Superior temporal gyrus (tissue), 1 donor: ENCODE measurements around the gene OSBPL10.
"Not testable (repeated sequence)": the region's sequence is repeated elsewhere in the genome, so short reads cannot be mapped to it uniquely, and the experiment has no call there.

Experiments
- DNase-seq: peaks from one replicate; pipeline ENCODE4 v3.0.0-alpha.2; 2016; ENCODE audit errors: extremely low spot score

The OSBPL10 gene

DNA sequence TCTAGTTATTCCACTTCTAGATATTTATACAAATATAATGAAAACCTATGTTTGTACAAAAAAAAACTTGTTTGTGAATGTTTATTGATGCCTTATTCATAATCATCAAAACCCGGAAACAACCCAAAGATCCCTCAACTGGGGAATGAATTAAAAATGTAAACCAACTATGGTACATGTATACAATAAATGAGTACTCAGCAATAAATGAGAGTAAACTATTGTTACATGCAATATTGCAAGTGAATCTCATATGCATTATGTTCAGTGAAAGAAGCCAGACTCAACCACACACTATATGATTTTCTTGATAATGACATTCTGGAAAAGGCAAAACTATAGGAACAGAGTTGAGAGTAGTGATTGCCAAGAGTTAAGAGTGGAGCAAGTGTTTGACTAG lies 12.8 kb upstream of the OSBPL10 start:
- DNase-seq = no peak

- DNase-seq = not testable (repeated sequence)
Observed at GRCh38 chr3:31992995-31993394, 11.9 kb upstream of the OSBPL10 start.

DNA sequence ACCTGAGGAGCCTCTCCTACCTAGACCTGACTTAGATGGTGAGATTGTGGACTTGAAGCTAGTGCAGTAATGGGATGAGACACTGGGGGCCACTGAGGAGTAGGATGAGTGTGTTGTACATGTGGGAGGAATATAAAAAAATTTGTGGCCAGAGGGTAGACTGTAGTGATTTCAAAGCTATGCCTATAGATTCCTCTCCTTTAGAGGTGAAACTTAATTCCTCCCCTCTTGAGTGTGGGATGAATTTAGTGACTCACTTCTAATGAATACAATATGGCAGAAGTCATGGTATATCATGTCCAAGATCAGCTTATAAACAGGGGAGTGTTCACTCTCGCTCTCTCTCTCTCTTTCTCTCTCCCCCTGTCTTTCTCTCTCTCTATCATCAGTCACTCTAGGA lies 7.2 kb upstream of the OSBPL10 start:
- no peak for DNase-seq

DNA sequence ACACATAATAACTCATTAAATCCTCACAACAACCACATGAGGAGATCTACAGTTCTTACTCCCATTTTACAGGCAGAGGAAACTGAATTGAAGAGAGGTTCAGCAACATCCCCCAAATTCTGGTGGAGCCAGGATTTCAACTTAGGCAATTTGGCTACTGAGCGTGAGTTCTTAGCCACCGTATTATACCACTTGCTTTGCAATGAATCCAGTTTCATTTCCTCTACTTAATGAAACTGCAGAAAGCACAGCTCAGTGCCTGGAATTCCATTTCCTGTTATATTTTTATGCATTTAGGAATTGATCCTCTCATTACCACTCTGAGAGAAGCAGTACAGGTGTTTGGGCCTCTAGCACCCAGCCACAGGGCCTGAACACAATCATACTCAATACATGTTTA lies 4.8 kb upstream of the OSBPL10 start:
- DNase-seq = no peak

- no peak for DNase-seq
Observed at GRCh38 chr3:31984321-31984720, 3.3 kb upstream of the OSBPL10 start.

DNA sequence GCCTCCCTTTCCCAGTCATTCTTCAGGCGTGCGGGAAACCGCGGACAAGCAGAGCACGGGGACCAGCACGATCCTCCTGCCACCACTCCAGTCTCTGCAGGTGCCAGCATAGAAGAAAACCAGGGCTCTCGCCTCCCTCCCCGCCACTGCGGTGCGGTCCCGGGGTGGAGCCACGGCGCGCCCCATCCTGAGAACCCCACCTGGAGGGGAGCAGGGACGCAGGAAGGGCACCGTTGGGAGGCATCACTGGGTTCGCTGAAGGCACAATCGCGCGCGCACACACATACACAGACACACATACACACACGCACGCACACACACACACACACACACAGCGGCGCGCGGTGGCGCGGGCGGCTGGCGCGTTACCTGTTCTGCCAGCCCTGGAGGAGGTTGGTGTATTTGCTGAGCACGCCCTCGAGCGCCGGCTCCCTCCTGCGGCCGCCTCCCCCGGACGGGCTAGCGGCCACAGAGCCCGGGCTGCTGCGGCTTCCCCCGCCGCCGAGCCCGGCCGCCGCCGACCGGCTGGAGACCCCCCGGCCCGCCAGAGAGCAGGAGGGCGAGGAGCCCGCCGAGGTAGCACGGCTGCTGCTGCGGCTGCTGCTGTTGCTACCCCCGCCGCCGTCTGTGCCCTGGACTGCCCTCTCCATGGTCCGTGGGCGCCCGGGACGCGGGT lies 394 bp downstream of the OSBPL10 start:
- DNase-seq = no peak

DNA sequence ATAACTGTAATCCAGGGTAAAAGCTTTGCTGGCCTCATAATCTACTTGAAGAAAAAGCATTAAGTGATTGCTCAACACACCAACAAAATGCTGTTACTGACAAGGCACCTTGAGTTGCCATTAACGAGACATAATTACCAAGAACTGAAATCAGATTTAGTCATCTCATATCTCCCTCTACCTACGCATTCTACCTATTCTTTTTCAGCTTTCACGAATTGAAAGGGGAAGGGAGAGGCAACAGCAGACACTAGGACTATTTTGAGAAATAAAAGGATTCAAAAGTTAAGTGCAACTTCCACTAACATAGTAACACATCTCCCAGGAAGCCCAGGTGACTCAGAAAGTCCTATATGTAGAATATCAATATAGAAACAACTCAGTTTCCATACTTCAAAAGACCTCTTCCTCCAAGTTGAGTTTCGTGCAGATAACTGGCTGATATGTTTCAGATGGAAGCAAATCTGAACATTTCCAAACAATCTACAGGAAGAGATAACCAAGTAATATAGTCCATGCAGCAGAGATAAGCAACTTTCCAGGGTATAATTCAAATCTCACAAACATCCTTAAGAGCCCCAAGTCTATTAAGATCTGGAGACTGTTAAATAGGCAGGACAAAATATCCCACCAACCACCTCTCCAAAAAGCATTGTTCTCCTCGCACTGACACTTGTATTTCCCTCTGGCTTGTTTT lies 1.9 kb downstream of the OSBPL10 start:
- no peak for DNase-seq

GRCh38 chr3:31978553-31978952 lies 2.5 kb downstream of the OSBPL10 start:
- no peak for DNase-seq

- DNase-seq = no peak
Observed at GRCh38 chr3:31977736-31978135, 3.3 kb downstream of the OSBPL10 start.

GRCh38 chr3:31976302-31976701 lies 4.8 kb downstream of the OSBPL10 start:
- DNase-seq = no peak

GRCh38 chr3:31974964-31975363 lies 6.1 kb downstream of the OSBPL10 start:
- no peak for DNase-seq

GRCh38 chr3:31974471-31974870 lies 6.6 kb downstream of the OSBPL10 start:
- DNase-seq = no peak

GRCh38 chr3:31973837-31974236 lies 7.2 kb downstream of the OSBPL10 start:
- DNase-seq = no peak

DNA sequence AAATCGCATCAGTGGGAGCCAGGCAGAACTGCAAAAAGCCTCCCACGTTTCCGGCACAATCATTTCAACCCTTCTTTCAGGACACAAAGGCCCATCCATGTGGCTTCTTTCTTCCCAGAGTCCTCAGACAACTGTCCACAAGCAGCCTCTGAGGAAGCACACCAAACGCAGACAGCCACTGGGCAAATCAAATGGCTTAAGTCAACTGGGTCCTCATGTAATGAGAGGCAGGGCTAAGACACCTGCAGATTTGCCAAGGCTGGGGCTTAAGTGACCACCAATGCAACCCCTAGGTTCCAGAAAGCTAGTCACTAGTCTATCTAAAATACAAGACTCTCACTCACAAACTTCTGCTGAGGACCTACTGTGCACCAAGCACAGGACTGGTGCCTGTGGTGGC lies 8.0 kb downstream of the OSBPL10 start:
- DNase-seq = no peak

DNA sequence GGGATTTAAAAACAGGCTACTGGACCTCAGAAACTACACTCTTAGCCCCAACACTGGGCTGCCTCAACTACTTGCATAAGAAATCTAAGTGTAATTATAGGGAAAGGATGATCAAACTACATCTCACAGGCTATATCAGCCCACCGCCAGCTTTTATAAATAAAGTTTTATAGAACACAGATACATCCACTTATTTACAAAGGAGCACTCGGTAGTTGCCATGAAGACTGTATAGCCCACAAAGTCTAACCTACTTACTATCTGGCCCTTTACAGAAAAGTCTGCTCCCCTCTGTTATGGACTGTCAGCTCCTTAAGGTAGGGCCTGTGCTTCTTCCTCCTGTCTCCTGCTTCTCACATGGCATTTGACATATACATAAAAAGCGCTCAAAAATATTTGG lies 9.5 kb downstream of the OSBPL10 start:
- no peak for DNase-seq

GRCh38 chr3:31968927-31969418 lies 12.1 kb downstream of the OSBPL10 start:
- no peak for DNase-seq

DNA sequence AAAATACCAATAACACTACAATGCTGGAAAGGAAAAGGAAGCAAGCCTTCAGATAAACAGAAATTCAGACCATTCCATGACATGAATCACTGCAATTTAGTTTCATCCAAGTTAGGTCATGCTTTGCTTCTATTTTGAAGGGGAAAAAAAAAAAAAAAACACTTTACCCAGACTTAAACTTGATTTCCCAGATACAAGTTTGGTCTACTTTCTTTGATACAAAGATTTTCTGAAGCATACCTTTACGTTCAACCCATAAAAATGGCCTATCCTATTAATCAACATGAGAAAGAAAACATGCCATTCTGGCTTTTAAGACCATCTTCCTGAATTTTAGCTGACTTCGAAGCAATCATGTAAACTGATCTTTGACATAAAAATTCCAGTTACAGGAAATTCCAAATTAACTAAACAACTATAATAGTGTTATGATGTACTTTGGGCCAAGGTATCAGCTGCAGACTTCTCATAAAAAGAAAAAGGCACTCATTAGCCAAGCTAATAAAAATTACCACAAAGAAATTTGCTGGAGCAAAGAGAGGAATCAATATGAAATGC lies 12.6 kb downstream of the OSBPL10 start:
- DNase-seq = no peak

DNA sequence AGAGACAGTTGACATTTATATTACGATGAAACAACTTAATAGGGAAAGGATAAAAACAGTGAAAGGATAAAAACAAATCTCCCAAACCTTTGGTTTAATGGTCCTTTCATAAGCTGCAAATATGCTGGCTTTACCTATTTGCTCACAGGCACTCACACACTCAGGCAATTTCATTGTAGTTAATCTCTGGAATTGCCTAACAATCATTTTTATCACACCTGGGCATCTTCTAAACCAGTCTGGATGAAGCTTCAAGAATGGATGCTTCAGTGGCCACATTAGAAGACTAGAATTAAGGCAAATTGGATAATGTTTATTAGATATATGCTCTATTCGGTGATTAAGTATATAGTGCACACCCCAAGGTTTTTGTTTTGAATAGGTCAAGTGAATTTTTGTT lies 13.5 kb downstream of the OSBPL10 start:
- DNase-seq = no peak

DNA sequence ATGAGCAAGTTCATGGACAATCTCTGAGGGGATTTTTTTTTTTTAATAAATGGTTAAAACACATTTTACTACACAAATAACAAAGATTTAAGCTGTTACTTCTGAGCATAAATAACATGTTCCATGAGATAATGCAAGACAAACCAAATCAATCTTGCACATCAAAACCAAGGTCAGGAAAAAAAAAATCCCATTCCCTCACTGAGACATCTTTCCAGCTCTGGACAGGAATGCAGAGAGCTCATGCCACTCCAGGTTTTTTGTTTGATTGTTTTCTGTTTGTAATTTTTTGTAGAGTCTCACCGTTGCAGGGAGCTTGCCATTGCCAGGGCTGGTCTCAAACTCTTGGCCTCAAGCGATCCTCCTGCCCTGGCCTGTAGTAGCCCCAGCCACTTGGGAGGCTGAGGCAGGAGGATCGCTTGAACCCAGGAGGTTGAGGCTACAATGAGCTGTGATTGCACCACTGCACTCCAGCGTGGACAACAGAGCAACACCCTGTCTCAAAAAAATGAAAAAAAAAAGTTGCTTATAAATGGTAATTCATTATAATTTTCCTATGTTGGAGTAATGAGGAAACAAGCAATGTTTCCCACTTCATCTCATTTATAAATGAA lies 14.0 kb downstream of the OSBPL10 start:
- no peak for DNase-seq

- no peak for DNase-seq
Observed at GRCh38 chr3:31962801-31963205, 18.3 kb downstream of the OSBPL10 start.

DNA sequence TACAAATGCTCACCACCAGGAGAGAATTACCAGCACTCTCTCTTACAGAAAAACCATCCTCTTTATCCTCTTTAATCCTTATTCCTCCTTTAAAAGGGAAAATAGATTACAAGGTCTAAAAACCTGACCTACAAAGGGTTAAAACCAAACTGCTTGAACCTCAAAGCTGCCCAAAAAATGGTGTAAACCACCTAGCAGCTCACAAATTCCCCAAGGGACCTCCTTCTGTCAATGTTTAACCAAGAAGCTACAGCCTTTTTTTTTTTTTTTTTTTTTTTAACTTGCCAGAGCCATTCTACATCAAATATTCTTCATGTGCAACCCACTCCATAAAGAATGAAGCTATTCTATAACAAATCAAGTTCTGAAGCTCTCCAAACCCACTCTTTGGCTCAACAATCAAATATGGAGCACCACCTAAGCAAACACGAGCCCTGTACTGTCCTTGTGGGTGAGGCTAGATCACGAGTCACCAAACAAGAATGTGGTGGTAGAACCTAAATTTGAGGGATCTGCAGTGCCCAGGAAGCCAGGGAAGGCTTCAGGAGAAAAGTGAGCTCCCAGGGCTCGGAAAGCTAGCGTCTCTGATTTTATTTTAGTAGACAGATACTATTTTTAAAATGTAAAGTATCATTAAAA lies 20.1 kb downstream of the OSBPL10 start:
- no peak for DNase-seq
